ENCODE data around the gene ASCL5.

The ASCL5 gene

GRCh38 chr1:201157949-201158348 lies 31.0 kb upstream of the ASCL5 start:
- H3K27me3 ChIP-seq (ENCODE audit: insufficient read depth, low read length, poor library complexity, severe bottlenecking): no peaks in the 10 kb centered on the region
- H3K36me3 ChIP-seq (ENCODE audit: insufficient read depth, low read length): no peaks in the 10 kb centered on the region
- H3K4me2 ChIP-seq (ENCODE audit: low read depth, low read length, poor library complexity, severe bottlenecking): no peak overlapping the region

GRCh38 chr1:201156819-201157218 lies 29.8 kb upstream of the ASCL5 start:
- Histone ChIP-seq H3K36me3 (ENCODE audit: insufficient read depth, low read length) (no peaks in the 10 kb centered on the region; the same call in 1 of the 2 replicates), H3K27me3 (ENCODE audit: insufficient read depth, low read length, poor library complexity, severe bottlenecking) (no peaks in the 10 kb centered on the region), H3K9me3 (ENCODE audit: insufficient read depth, low read depth, low read length) (no peaks in the 10 kb centered on the region), H3F3A (ENCODE audit: low read depth) (no peaks in the 10 kb centered on the region), H3K9ac (ENCODE audit: low read depth, low read length, poor library complexity, severe bottlenecking) (no peak overlapping the region), H2AFZ (ENCODE audit: low read length) (no peak overlapping the region), H4K20me1 (ENCODE audit: insufficient read depth, low read length, poor library complexity, severe bottlenecking) (no peaks in the 10 kb centered on the region), H3K4me1 (ENCODE audit: insufficient read depth, low read length, poor library complexity, severe bottlenecking) (peaks cover 18% of the 10 kb centered on the region), H3K4me2 (ENCODE audit: low read depth, low read length, poor library complexity, severe bottlenecking) (no peak overlapping the region), H3K9me2 (replicated peaks; ENCODE audit: low read depth, low read length) (no peaks in the 10 kb centered on the region), H3K4me3 (ENCODE audit: low read length, poor library complexity, severe bottlenecking) (no peak overlapping the region), H3K79me2 (ENCODE audit: insufficient read depth, low read length) (peaks cover 11% of the 10 kb centered on the region)
- TF ChIP-seq CTCF (conservative IDR thresholded peaks at IDR 0.05; ENCODE audit: low read length) (no peak), EZH2phosphoT487 (IDR thresholded peaks at IDR 0.05; ENCODE audit: borderline replicate concordance) (no peak)

More at GRCh38 chr1:201157949-201158348, 31.0 kb upstream of the ASCL5 start:
- H3K79me2 ChIP-seq (ENCODE audit: insufficient read depth, low read length): peaks cover 10% of the 10 kb centered on the region
- H3K9ac ChIP-seq (ENCODE audit: low read depth, low read length, poor library complexity, severe bottlenecking): no peak overlapping the region
- no peaks in the 10 kb centered on the region for H3K9me3 ChIP-seq (ENCODE audit: insufficient read depth, low read depth, low read length)
- H3K4me3 ChIP-seq (ENCODE audit: low read length, poor library complexity, severe bottlenecking): no peak overlapping the region
- TF ChIP-seq CTCF (conservative IDR thresholded peaks at IDR 0.05; ENCODE audit: low read length) (no peak), EZH2phosphoT487 (IDR thresholded peaks at IDR 0.05; ENCODE audit: borderline replicate concordance) (no peak)
- H2AFZ ChIP-seq (ENCODE audit: low read length): no peak overlapping the region
- no peaks in the 10 kb centered on the region for H4K20me1 ChIP-seq (ENCODE audit: insufficient read depth, low read length, poor library complexity, severe bottlenecking)
- no peaks in the 10 kb centered on the region for H3K9me2 ChIP-seq (replicated peaks; ENCODE audit: low read depth, low read length)
- H3K4me1 ChIP-seq (ENCODE audit: insufficient read depth, low read length, poor library complexity, severe bottlenecking): peaks cover 12% of the 10 kb centered on the region
- no peaks in the 10 kb centered on the region for H3F3A ChIP-seq (ENCODE audit: low read depth)

GRCh38 chr1:201156346-201156745 lies 29.4 kb upstream of the ASCL5 start:
- Histone ChIP-seq H3K79me2 (ENCODE audit: insufficient read depth, low read length) (peaks cover 11% of the 10 kb centered on the region), H2AFZ (ENCODE audit: low read length) (no peak overlapping the region), H4K20me1 (ENCODE audit: insufficient read depth, low read length, poor library complexity, severe bottlenecking) (no peaks in the 10 kb centered on the region), H3K9me3 (ENCODE audit: insufficient read depth, low read depth, low read length) (no peaks in the 10 kb centered on the region), H3K9ac (ENCODE audit: low read depth, low read length, poor library complexity, severe bottlenecking) (no peak overlapping the region), H3K9me2 (replicated peaks; ENCODE audit: low read depth, low read length) (no peaks in the 10 kb centered on the region), H3K4me2 (ENCODE audit: low read depth, low read length, poor library complexity, severe bottlenecking) (no peak overlapping the region), H3F3A (ENCODE audit: low read depth) (no peaks in the 10 kb centered on the region), H3K27me3 (ENCODE audit: insufficient read depth, low read length, poor library complexity, severe bottlenecking) (no peaks in the 10 kb centered on the region), H3K36me3 (ENCODE audit: insufficient read depth, low read length) (no peaks in the 10 kb centered on the region; the same call in 1 of the 2 replicates), H3K4me3 (ENCODE audit: low read length, poor library complexity, severe bottlenecking) (no peak overlapping the region), H3K4me1 (ENCODE audit: insufficient read depth, low read length, poor library complexity, severe bottlenecking) (peaks cover 18% of the 10 kb centered on the region)
- TF ChIP-seq EZH2phosphoT487 (IDR thresholded peaks at IDR 0.05; ENCODE audit: borderline replicate concordance): no peak
- TF ChIP-seq CTCF (conservative IDR thresholded peaks at IDR 0.05; ENCODE audit: low read length): no peak

Measured in Loucy (cell line).